Activated CD8-positive, alpha-beta memory T cell treated with anti-CD3 and anti-CD28 coated beads, Interleukin-2, amount 10 ng/mL, durations not matched to agents 7 days and 5 days (primary cell): ENCODE data around the gene CARD14. TPM values are rescaled to one million over a fixed set of nuclear protein-coding genes. Genes with fewer than 3 reads are reported as not detected.

Experiments used
- ATAC-seq: fragments of 150-1000 bp; cut with Tn5 transposase; one replicate; pipeline ENCODE4 v1.10.0; 2021; ENCODE audit warnings: moderate library complexity
- CTCF ChIA-PET: fragments of 350-600 bp; sonication (Branson Sonifier 250); formaldehyde crosslinking; loops from one replicate; lab custom pipeline; 2021; ENCODE audit warnings: antibody characterized with exemption; lab: Charles Lee
- DNase-seq: peaks from one replicate; pipeline ENCODE4 v3.0.0-alpha.2; 2020
- H3K27ac Mint-ChIP-seq: one replicate; pipeline ENCODE4 v1.8.0; 2021; ENCODE audit warnings: mild to moderate bottlenecking, mixed read lengths
- H3K27me3 Mint-ChIP-seq: one replicate; pipeline ENCODE4 v1.8.0; 2021; ENCODE audit warnings: mixed read lengths
- H3K36me3 Mint-ChIP-seq: one replicate; pipeline ENCODE4 v1.8.0; 2021; ENCODE audit warnings: mild to moderate bottlenecking, mixed read lengths
- H3K4me1 Mint-ChIP-seq: one replicate; pipeline ENCODE4 v1.8.0; 2021; ENCODE audit warnings: mixed read lengths
- H3K4me3 Mint-ChIP-seq: one replicate; pipeline ENCODE4 v1.8.0; 2021; ENCODE audit warnings: mild to moderate bottlenecking, moderate library complexity, mixed read lengths
- H3K9me3 Mint-ChIP-seq: one replicate; pipeline ENCODE4 v1.8.0; 2022; ENCODE audit warnings: low read depth, mixed read lengths
- total RNA-seq, 2 experiments: library from RNA; stranded (reverse); gene quantifications; one replicate each; pipeline ENCODE4 v1.2.3, GENCODE V29; 2021

The CARD14 gene
- total RNA-seq, 2 experiments from 2014 or later, result not detected

- H3K4me3 Mint-ChIP-seq, result peak overlapping the region; percentile 56
- peaks cover 7% of the 10 kb centered on the region for H3K36me3 Mint-ChIP-seq
- no peak for ATAC-seq
- peaks cover 4% of the 10 kb centered on the region for H3K27me3 Mint-ChIP-seq
- no peak overlapping the region for H3K27ac Mint-ChIP-seq
- H3K4me1 Mint-ChIP-seq, result peaks cover 19% of the 10 kb centered on the region
- CTCF ChIA-PET, result interaction anchor here (3.3 kb wide), 1 partner anchor 24 kb away, joined by 14 read pairs; no protein-coding TSS in a partner anchor
- no peaks in the 10 kb centered on the region for H3K9me3 Mint-ChIP-seq
- DNase-seq, result no peak
Measured at GRCh38 chr17:80220736-80221215, 50.9 kb downstream of the CARD14 start.

- H3K27me3 Mint-ChIP-seq, result peaks cover 4% of the 10 kb centered on the region
- H3K4me3 Mint-ChIP-seq, result peak overlapping the region; percentile 56
- peaks cover 6% of the 10 kb centered on the region for H3K36me3 Mint-ChIP-seq
- H3K9me3 Mint-ChIP-seq, result no peaks in the 10 kb centered on the region
- no peak overlapping the region for H3K27ac Mint-ChIP-seq
- peaks cover 19% of the 10 kb centered on the region for H3K4me1 Mint-ChIP-seq
- DNase-seq, result no peak
- CTCF ChIA-PET, result no interaction called here
- no peak for ATAC-seq
Measured at GRCh38 chr17:80221351-80222105, 51.7 kb downstream of the CARD14 start.

- peaks cover under 1% of the 10 kb centered on the region for H3K36me3 Mint-ChIP-seq
- H3K4me1 Mint-ChIP-seq, result peaks cover 18% of the 10 kb centered on the region
- H3K27ac Mint-ChIP-seq, result peak overlapping the region; percentile 29
- ATAC-seq (no peak), DNase-seq (no peak)
- CTCF ChIA-PET, result no interaction called here
- no peak overlapping the region for H3K4me3 Mint-ChIP-seq
- no peaks in the 10 kb centered on the region for H3K9me3 Mint-ChIP-seq
- H3K27me3 Mint-ChIP-seq, result peaks cover 4% of the 10 kb centered on the region
Measured at GRCh38 chr17:80222376-80223141, 52.7 kb downstream of the CARD14 start.

GRCh38 chr17:80223142-80223815 lies 53.4 kb downstream of the CARD14 start:
- Mint-ChIP-seq H3K9me3 (no peaks in the 10 kb centered on the region), H3K4me1 (peaks cover 15% of the 10 kb centered on the region), H3K36me3 (no peaks in the 10 kb centered on the region), H3K4me3 (no peak overlapping the region), H3K27me3 (peaks cover 4% of the 10 kb centered on the region), H3K27ac (no peak overlapping the region)
- ATAC-seq, result no peak
- DNase-seq, result no peak
- CTCF ChIA-PET, result no interaction called here

- Mint-ChIP-seq H3K36me3 (no peaks in the 10 kb centered on the region), H3K4me1 (peaks cover 11% of the 10 kb centered on the region), H3K9me3 (no peaks in the 10 kb centered on the region), H3K4me3 (no peak overlapping the region), H3K27ac (no peak overlapping the region), H3K27me3 (peaks cover 4% of the 10 kb centered on the region)
- DNase-seq, result no peak
- no peak for ATAC-seq
- CTCF ChIA-PET, result no interaction called here
Measured at GRCh38 chr17:80223838-80224497, 54.1 kb downstream of the CARD14 start.

- DNase-seq, result no peak
- no peak for ATAC-seq
- CTCF ChIA-PET, result no interaction called here
- no peaks in the 10 kb centered on the region for H3K36me3 Mint-ChIP-seq
- peaks cover 4% of the 10 kb centered on the region for H3K27me3 Mint-ChIP-seq
- H3K4me3 Mint-ChIP-seq, result no peak overlapping the region
- no peak overlapping the region for H3K27ac Mint-ChIP-seq
- H3K9me3 Mint-ChIP-seq, result no peaks in the 10 kb centered on the region
- peaks cover 4% of the 10 kb centered on the region for H3K4me1 Mint-ChIP-seq
Measured at GRCh38 chr17:80224683-80225082, 54.9 kb downstream of the CARD14 start.

GRCh38 chr17:80225230-80225629 lies 55.4 kb downstream of the CARD14 start:
- H3K4me1 Mint-ChIP-seq, result peaks cover 2% of the 10 kb centered on the region
- ATAC-seq (no peak), DNase-seq (no peak)
- no peak overlapping the region for H3K4me3 Mint-ChIP-seq
- H3K27me3 Mint-ChIP-seq, result peaks cover 4% of the 10 kb centered on the region
- H3K36me3 Mint-ChIP-seq, result peaks cover 2% of the 10 kb centered on the region
- no peak overlapping the region for H3K27ac Mint-ChIP-seq
- no peaks in the 10 kb centered on the region for H3K9me3 Mint-ChIP-seq
- CTCF ChIA-PET, result interaction anchor here (0.7 to 2.3 kb wide), 3 partner anchors 28 to 124 kb away, joined by 3 to 5 read pairs (median 3); partner anchors contain the start of gene GAA

GRCh38 chr17:80227156-80227555 lies 57.3 kb downstream of the CARD14 start:
- Mint-ChIP-seq H3K27me3 (no peaks in the 10 kb centered on the region), H3K36me3 (peaks cover 8% of the 10 kb centered on the region), H3K27ac (no peak overlapping the region), H3K4me3 (no peak overlapping the region), H3K4me1 (no peaks in the 10 kb centered on the region), H3K9me3 (peaks cover 5% of the 10 kb centered on the region)
- no peak for DNase-seq
- no peak for ATAC-seq
- CTCF ChIA-PET, result interaction anchor here (2.3 kb wide), 1 partner anchor 26 kb away, joined by 5 read pairs; no protein-coding TSS in a partner anchor

- Mint-ChIP-seq H3K27me3 (no peaks in the 10 kb centered on the region), H3K27ac (no peak overlapping the region), H3K4me3 (no peak overlapping the region), H3K4me1 (no peaks in the 10 kb centered on the region), H3K9me3 (peaks cover 8% of the 10 kb centered on the region), H3K36me3 (peaks cover 12% of the 10 kb centered on the region)
- DNase-seq, result no peak
- no peak for ATAC-seq
- CTCF ChIA-PET, result interaction anchor here (2.3 kb wide), 1 partner anchor 26 kb away, joined by 5 read pairs; no protein-coding TSS in a partner anchor
Measured at GRCh38 chr17:80227666-80228065, 57.8 kb downstream of the CARD14 start.

GRCh38 chr17:80228477-80228876 lies 58.6 kb downstream of the CARD14 start:
- peaks cover 16% of the 10 kb centered on the region for H3K36me3 Mint-ChIP-seq
- H3K27me3 Mint-ChIP-seq, result no peaks in the 10 kb centered on the region
- CTCF ChIA-PET, result interaction anchor here (1.4 kb wide), 1 partner anchor 127 kb away, joined by 4 read pairs; the partner anchor contains the start of gene GAA
- H3K9me3 Mint-ChIP-seq, result peaks cover 8% of the 10 kb centered on the region
- no peak for ATAC-seq
- H3K4me1 Mint-ChIP-seq, result no peaks in the 10 kb centered on the region
- no peak overlapping the region for H3K27ac Mint-ChIP-seq
- H3K4me3 Mint-ChIP-seq, result no peak overlapping the region
- DNase-seq, result no peak

GRCh38 chr17:80229011-80229410 lies 59.2 kb downstream of the CARD14 start:
- Mint-ChIP-seq H3K27me3 (no peaks in the 10 kb centered on the region), H3K4me3 (no peak overlapping the region), H3K9me3 (peaks cover 8% of the 10 kb centered on the region), H3K36me3 (peaks cover 19% of the 10 kb centered on the region), H3K27ac (no peak overlapping the region), H3K4me1 (no peaks in the 10 kb centered on the region)
- ATAC-seq (no peak), DNase-seq (no peak)
- CTCF ChIA-PET, result interaction anchor here (1.3 to 1.4 kb wide), 2 partner anchors 33 to 128 kb away, joined by 4 to 6 read pairs; partner anchors contain the start of gene GAA

GRCh38 chr17:80232438-80232837 lies 62.6 kb downstream of the CARD14 start:
- CTCF ChIA-PET, result interaction anchor here (1.1 to 1.2 kb wide), 2 partner anchors 36 to 44 kb away, joined by 3 to 4 read pairs; no protein-coding TSS in a partner anchor

More at GRCh38 chr17:80232438-80232837, 62.6 kb downstream of the CARD14 start:
- Mint-ChIP-seq H3K4me1 (no peaks in the 10 kb centered on the region), H3K9me3 (peaks cover 13% of the 10 kb centered on the region), H3K27ac (no peak overlapping the region), H3K27me3 (no peaks in the 10 kb centered on the region), H3K4me3 (no peak overlapping the region), H3K36me3 (peaks cover 25% of the 10 kb centered on the region)
- no peak for DNase-seq
- no peak for ATAC-seq
